Epithelial cell of proximal tubule (primary cell): ENCODE measurements around the gene DRD3. TPM values are rescaled to one million over a fixed set of nuclear protein-coding genes. Genes with fewer than 3 reads are reported as not detected.

ENCODE experiments used
- DNase-seq: peaks from one replicate; pipeline ENCODE4 v3.0.0-alpha.2; 2011; ENCODE audit warnings: low read depth
- H3K4me3 ChIP-seq: 2 replicates; pipeline ENCODE4 v1.5.1; 2011; ENCODE audit warnings: low read depth, mild to moderate bottlenecking, low read length
- CTCF ChIP-seq: conservative IDR thresholded peaks from 2 replicates; pipeline ENCODE4 v1.5.1; 2012; ENCODE audit warnings: low read depth, mild to moderate bottlenecking, low read length
- total RNA-seq: library from RNA; depleted of rRNA; stranded (reverse); fragments of >200 nt; gene quantifications from 2 replicates; pipeline ENCODE4 v1.2.3, GENCODE V29; 2015

Gene DRD3
- total RNA-seq, 1 donor from 2014 or later: not detected

GRCh38 chr3:114112696-114113095 is 66.2 kb downstream of the DRD3 start:
- no peak for DNase-seq
- TF ChIP-seq CTCF: no peak
- H3K4me3 ChIP-seq: no peak overlapping the region

GRCh38 chr3:114111060-114111770 is 67.6 kb downstream of the DRD3 start:
- TF ChIP-seq CTCF: no peak
- no peak for DNase-seq
- H3K4me3 ChIP-seq: no peak overlapping the region

GRCh38 chr3:114110439-114110838 is 68.4 kb downstream of the DRD3 start:
- no peak for TF ChIP-seq CTCF
- no peak for DNase-seq
- no peak overlapping the region for H3K4me3 ChIP-seq

GRCh38 chr3:114108137-114108536 is 70.7 kb downstream of the DRD3 start:
- TF ChIP-seq CTCF: no peak

GRCh38 chr3:114104414-114104813 is 74.4 kb downstream of the DRD3 start:
- H3K4me3 ChIP-seq: no peak overlapping the region
- no peak for TF ChIP-seq CTCF
- DNase-seq: no peak

More at GRCh38 chr3:114108137-114108536, 70.7 kb downstream of the DRD3 start:
- DNase-seq: no peak
- no peak overlapping the region for H3K4me3 ChIP-seq

- no peak for DNase-seq
- TF ChIP-seq CTCF: no peak
- H3K4me3 ChIP-seq: no peak overlapping the region
These were observed 75.0 kb downstream of the DRD3 start for GRCh38 chr3:114103858-114104257.

- no peak for TF ChIP-seq CTCF
- H3K4me3 ChIP-seq: no peak overlapping the region
- no peak for DNase-seq
These were observed 75.7 kb downstream of the DRD3 start for GRCh38 chr3:114103181-114103580.
